AG04449 (cell line): ENCODE data around the gene DRC3.

Experiments
- CTCF ChIA-PET: fragments of 350-600 bp; formaldehyde crosslinking; extraction: SDS; loops from one replicate; lab custom pipeline; 2021; ENCODE audit warnings: antibody characterized with exemption; lab: Yijun Ruan, JAX
- POLR2A ChIA-PET: fragments of 400-600, 350-600 bp; formaldehyde crosslinking; extraction: SDS; loops from one replicate; lab custom pipeline; 2020; ENCODE audit warnings: antibody characterized with exemption, inconsistent platforms; lab: Yijun Ruan, JAX
- DNase-seq: peaks from one replicate; pipeline ENCODE4 v3.0.0-alpha.2; 2010; ENCODE audit warnings: low read depth, low spot score
- H3K4me3 ChIP-seq: 2 replicates; pipeline ENCODE4 v1.5.1; 2011; ENCODE audit warnings: low read depth, mild to moderate bottlenecking, control low read depth, low read length
- CTCF ChIP-seq: IDR thresholded peaks from one replicate; pipeline ENCODE4 v1.5.1; 2011; ENCODE audit warnings: mild to moderate bottlenecking, moderate library complexity, low read length, control low read depth, inconsistent platforms; ENCODE audit not compliant: insufficient read depth; ENCODE audit errors: missing control alignments

The DRC3 gene

GRCh38 chr17:17946093-17946492 lies 26.6 kb upstream of the DRC3 start:
- DNase-seq = no peak
- ChIA-PET CTCF (interaction anchor here (1.2 to 8.5 kb wide), 6 partner anchors 8 to 48 kb away, joined by 3 to 56 read pairs (median 6); no protein-coding TSS in a partner anchor), POLR2A (no interaction called here)
- H3K4me3 ChIP-seq = no peak overlapping the region
- no peak for TF ChIP-seq CTCF

GRCh38 chr17:17947309-17947708 lies 25.4 kb upstream of the DRC3 start:
- ChIA-PET POLR2A (interaction anchor here (0.9 kb wide), 1 partner anchor 11 kb away, joined by 3 read pairs; no protein-coding TSS in a partner anchor), CTCF (interaction anchor here (1.0 to 8.5 kb wide), 5 partner anchors 11 to 56 kb away, joined by 3 to 56 read pairs (median 3); no protein-coding TSS in a partner anchor)
- TF ChIP-seq CTCF = no peak
- no peak overlapping the region for H3K4me3 ChIP-seq
- no peak for DNase-seq

GRCh38 chr17:17947966-17948365 lies 24.7 kb upstream of the DRC3 start:
- no peak for TF ChIP-seq CTCF
- H3K4me3 ChIP-seq = no peak overlapping the region
- POLR2A ChIA-PET = interaction anchor here (0.9 to 1.2 kb wide), 2 partner anchors 10 to 12 kb away, joined by 3 read pairs; no protein-coding TSS in a partner anchor
- CTCF ChIA-PET = interaction anchor here (1.0 to 8.5 kb wide), 5 partner anchors 10 to 57 kb away, joined by 3 to 56 read pairs (median 4); no protein-coding TSS in a partner anchor
- no peak for DNase-seq

- TF ChIP-seq CTCF = no peak
- ChIA-PET CTCF (interaction anchor here (1.0 kb wide), 1 partner anchor 22 kb away, joined by 3 read pairs; the partner anchor contains the start of gene DRC3), POLR2A (no interaction called here)
- no peak for DNase-seq
- H3K4me3 ChIP-seq = no peak overlapping the region
These were observed 22.3 kb upstream of the DRC3 start for GRCh38 chr17:17950347-17950746.

- CTCF ChIA-PET = interaction anchor here (1.0 kb wide), 1 partner anchor 22 kb away, joined by 3 read pairs; the partner anchor contains the start of gene DRC3
- H3K4me3 ChIP-seq = no peak overlapping the region
- POLR2A ChIA-PET = no interaction called here
- TF ChIP-seq CTCF = peak; percentile 5
- no peak for DNase-seq
These were observed 21.9 kb upstream of the DRC3 start for GRCh38 chr17:17950806-17951205.

GRCh38 chr17:17951524-17951923 lies 21.1 kb upstream of the DRC3 start:
- no peak for DNase-seq
- TF ChIP-seq CTCF = no peak
- no peak overlapping the region for H3K4me3 ChIP-seq
- ChIA-PET CTCF (interaction anchor here (0.6 to 1.1 kb wide), 2 partner anchors 8 to 60 kb away, joined by 3 to 5 read pairs; no protein-coding TSS in a partner anchor), POLR2A (interaction anchor here (1.3 kb wide), 1 partner anchor 21 kb away, joined by 5 read pairs; the partner anchor contains the start of genes DRC3 and TOM1L2)
